Measurements from ENCODE around the gene SNX5.

The SNX5 gene

GRCh38 chr20:17955302-17955701 lies 13.3 kb downstream of the SNX5 start:
- DNase-seq (ENCODE audit: low read depth): no peak
- H3K4me3 ChIP-seq (ENCODE audit: control insufficient read depth, low read depth, low read length): no peak overlapping the region
- no peak for TF ChIP-seq CTCF (IDR thresholded peaks at IDR 0.05; ENCODE audit: control insufficient read depth, insufficient read depth, low read depth, low read length, missing control alignments)

- DNase-seq (ENCODE audit: low read depth): no peak
- no peak overlapping the region for H3K4me3 ChIP-seq (ENCODE audit: control insufficient read depth, low read depth, low read length)
- no peak for TF ChIP-seq CTCF (IDR thresholded peaks at IDR 0.05; ENCODE audit: control insufficient read depth, insufficient read depth, low read depth, low read length, missing control alignments)
Measured at GRCh38 chr20:17953935-17954334, 14.7 kb downstream of the SNX5 start.

GRCh38 chr20:17952692-17953684 lies 15.6 kb downstream of the SNX5 start:
- no peak for TF ChIP-seq CTCF (IDR thresholded peaks at IDR 0.05; ENCODE audit: control insufficient read depth, insufficient read depth, low read depth, low read length, missing control alignments)
- no peak overlapping the region for H3K4me3 ChIP-seq (ENCODE audit: control insufficient read depth, low read depth, low read length)
- DNase-seq (ENCODE audit: low read depth): no peak

- no peak for DNase-seq (ENCODE audit: low read depth)
- TF ChIP-seq CTCF (IDR thresholded peaks at IDR 0.05; ENCODE audit: control insufficient read depth, insufficient read depth, low read depth, low read length, missing control alignments): no peak
- H3K4me3 ChIP-seq (ENCODE audit: control insufficient read depth, low read depth, low read length): no peak overlapping the region
Measured at GRCh38 chr20:17951323-17951722, 17.3 kb downstream of the SNX5 start.

- TF ChIP-seq CTCF (IDR thresholded peaks at IDR 0.05; ENCODE audit: control insufficient read depth, insufficient read depth, low read depth, low read length, missing control alignments): no peak
- H3K4me3 ChIP-seq (ENCODE audit: control insufficient read depth, low read depth, low read length): no peak overlapping the region
- DNase-seq (ENCODE audit: low read depth): no peak
Measured at GRCh38 chr20:17950670-17951069, 17.9 kb downstream of the SNX5 start.

GRCh38 chr20:17949899-17950298 lies 18.7 kb downstream of the SNX5 start:
- no peak for DNase-seq (ENCODE audit: low read depth)
- TF ChIP-seq CTCF (IDR thresholded peaks at IDR 0.05; ENCODE audit: control insufficient read depth, insufficient read depth, low read depth, low read length, missing control alignments): no peak
- H3K4me3 ChIP-seq (ENCODE audit: control insufficient read depth, low read depth, low read length): no peak overlapping the region
